Hepatocyte (in vitro differentiated cells): ENCODE data around the gene DTNBP1. TPM values are rescaled to one million over a fixed set of nuclear protein-coding genes. Genes with fewer than 3 reads are reported as not detected.
A peak's percentile ranks its signal among the peaks of the same experiment; 100 is the strongest.

Experiments used
- DNase-seq: peaks from one replicate; pipeline ENCODE4 v3.0.0-alpha.2; 2016; ENCODE audit warnings: low spot score
- H2AFZ ChIP-seq: fragments of 200-600 bp; sonication (generic); 2 replicates; pipeline ENCODE4 v1.6.0; 2016; ENCODE audit warnings: antibody characterized with exemption, mild to moderate bottlenecking
- H3K27ac ChIP-seq: fragments of 200-600 bp; sonication (generic); 2 replicates; pipeline ENCODE4 v1.5.1; 2016; ENCODE audit warnings: mild to moderate bottlenecking
- H3K27me3 ChIP-seq: fragments of 200-600 bp; sonication (generic); 2 replicates; pipeline ENCODE4 v1.6.1; 2016
- H3K36me3 ChIP-seq: fragments of 200-600 bp; sonication (generic); replicated peaks from 2 replicates; pipeline ENCODE4 v1.5.1; 2016; ENCODE audit warnings: low read depth; ENCODE audit not compliant: insufficient read depth
- H3K4me1 ChIP-seq: fragments of 200-600 bp; sonication (generic); 2 replicates; pipeline ENCODE4 v1.5.1; 2016; ENCODE audit warnings: mild to moderate bottlenecking, moderate library complexity; ENCODE audit not compliant: insufficient read depth
- H3K4me2 ChIP-seq: fragments of 200-600 bp; sonication (generic); 2 replicates; pipeline ENCODE4 v1.6.0; 2016
- H3K4me3 ChIP-seq: fragments of 200-600 bp; sonication (generic); 2 replicates; pipeline ENCODE4 v1.5.1; 2016; ENCODE audit warnings: mild to moderate bottlenecking
- H3K79me2 ChIP-seq: fragments of 200-600 bp; sonication (generic); 2 replicates; pipeline ENCODE4 v1.6.0; 2017; ENCODE audit warnings: mild to moderate bottlenecking
- H3K9me2 ChIP-seq: fragments of 200-600 bp; sonication (generic); replicated peaks from 2 replicates; pipeline ENCODE4 v1.6.0; 2017; ENCODE audit warnings: mild to moderate bottlenecking; ENCODE audit not compliant: insufficient read depth
- H3K9me3 ChIP-seq: fragments of 200-600 bp; sonication (generic); 2 replicates; pipeline ENCODE4 v1.5.1; 2016; ENCODE audit warnings: low read depth, mild to moderate bottlenecking
- H4K20me1 ChIP-seq: fragments of 200-600 bp; sonication (generic); 2 replicates; pipeline ENCODE4 v1.6.0; 2016; ENCODE audit warnings: mild to moderate bottlenecking; ENCODE audit not compliant: insufficient read depth, poor library complexity, severe bottlenecking
- EZH2 ChIP-seq: fragments of 200-600 bp; sonication (generic); IDR thresholded peaks from 2 replicates; pipeline ENCODE4 v1.6.1; 2016; ENCODE audit warnings: antibody characterized with exemption, mild to moderate bottlenecking, borderline replicate concordance
- EZH2phosphoT487 ChIP-seq: fragments of 200-600 bp; sonication (generic); IDR thresholded peaks from one replicate; pipeline ENCODE4 v1.6.1; 2018; ENCODE audit warnings: antibody characterized with exemption, mild to moderate bottlenecking, low read depth, moderate library complexity; ENCODE audit not compliant: unreplicated experiment, severe bottlenecking
- WGBS: methylation state at CpG from one replicate; pipeline ENCODE4 v1.1.6; 2016; ENCODE audit warnings: low lambda C conversion rate; ENCODE audit errors: missing lambda C conversion rate; 5-methylcytosine and 5-hydroxymethylcytosine counted together
- polyA plus RNA-seq: library from polyadenylated mRNA; unstranded; fragments of >200 nt; fragmentation: Nextera tagmentation; extraction: Ambion mirVana; gene quantifications from 2 replicates; pipeline ENCODE4 v1.2.1, GENCODE V29; 2016
- total RNA-seq: library from RNA; depleted of rRNA; stranded (reverse); fragments of >200 nt; gene quantifications from 2 replicates; pipeline ENCODE4 v1.2.3, GENCODE V29; 2014
- TF ChIP-seq, protein P1 (sequence below): fragments of 200-600 bp; sonication (generic); IDR thresholded peaks from 2 replicates; pipeline ENCODE4 v1.5.1; 2016; ENCODE audit warnings: antibody characterized with exemption, mild to moderate bottlenecking; ENCODE audit not compliant: poor library complexity

The DTNBP1 gene
- total and polyA plus RNA-seq, 2 experiments from 2014 or later, result 3.4 to 25.6 TPM

DNA sequence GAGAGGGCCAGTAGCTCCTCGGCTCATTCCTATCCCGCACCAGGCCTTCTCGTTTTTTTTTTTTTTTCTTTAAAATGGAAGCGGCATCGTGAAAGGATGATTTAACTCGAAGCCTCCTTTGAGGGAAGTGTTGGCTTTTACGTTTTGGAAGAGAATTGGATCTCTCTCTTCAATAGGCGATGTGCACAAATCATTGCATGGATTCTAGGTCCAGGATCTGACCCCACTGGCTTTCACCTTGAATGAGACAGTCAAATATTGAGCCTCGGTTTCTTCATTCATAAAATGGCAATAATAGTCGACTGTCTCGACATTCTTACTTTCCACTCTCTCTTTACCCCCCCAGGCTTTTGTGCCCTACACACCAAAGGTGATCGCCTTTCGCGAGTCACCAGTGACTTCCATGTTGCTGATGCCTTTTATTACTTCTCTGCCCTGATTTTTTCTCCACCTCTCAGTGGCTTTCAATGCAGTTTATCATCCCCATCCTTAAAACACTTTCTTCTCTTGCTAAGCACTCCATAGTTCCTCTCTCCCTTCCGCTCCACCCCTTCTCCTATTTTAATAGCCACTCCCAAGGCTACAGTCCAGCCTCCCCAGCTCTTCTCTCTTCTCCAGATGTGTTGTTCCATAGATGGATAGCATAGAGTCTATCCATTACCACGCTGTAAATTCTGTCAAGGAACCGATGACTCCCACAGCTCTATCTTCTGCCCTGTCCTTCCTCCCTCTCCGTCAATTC, 473 bp upstream of the DTNBP1 start:
- Histone ChIP-seq H2AFZ (peak overlapping the region; percentile 87), H3K4me2 (peak overlapping the region; percentile 89), H3K27me3 (no peaks in the 10 kb centered on the region), H3K36me3 (no peaks in the 10 kb centered on the region), H3K4me3 (peak overlapping the region; percentile 41), H3K9me2 (no peaks in the 10 kb centered on the region), H3K27ac (no peak overlapping the region), H4K20me1 (no peaks in the 10 kb centered on the region), H3K79me2 (peaks cover 32% of the 10 kb centered on the region), H3K9me3 (no peaks in the 10 kb centered on the region), H3K4me1 (peaks cover 7% of the 10 kb centered on the region)
- WGBS, result 57% methylated on average over 18 of the region's 18 CpGs
- DNase-seq, result no peak
- TF ChIP-seq, protein P1, sequence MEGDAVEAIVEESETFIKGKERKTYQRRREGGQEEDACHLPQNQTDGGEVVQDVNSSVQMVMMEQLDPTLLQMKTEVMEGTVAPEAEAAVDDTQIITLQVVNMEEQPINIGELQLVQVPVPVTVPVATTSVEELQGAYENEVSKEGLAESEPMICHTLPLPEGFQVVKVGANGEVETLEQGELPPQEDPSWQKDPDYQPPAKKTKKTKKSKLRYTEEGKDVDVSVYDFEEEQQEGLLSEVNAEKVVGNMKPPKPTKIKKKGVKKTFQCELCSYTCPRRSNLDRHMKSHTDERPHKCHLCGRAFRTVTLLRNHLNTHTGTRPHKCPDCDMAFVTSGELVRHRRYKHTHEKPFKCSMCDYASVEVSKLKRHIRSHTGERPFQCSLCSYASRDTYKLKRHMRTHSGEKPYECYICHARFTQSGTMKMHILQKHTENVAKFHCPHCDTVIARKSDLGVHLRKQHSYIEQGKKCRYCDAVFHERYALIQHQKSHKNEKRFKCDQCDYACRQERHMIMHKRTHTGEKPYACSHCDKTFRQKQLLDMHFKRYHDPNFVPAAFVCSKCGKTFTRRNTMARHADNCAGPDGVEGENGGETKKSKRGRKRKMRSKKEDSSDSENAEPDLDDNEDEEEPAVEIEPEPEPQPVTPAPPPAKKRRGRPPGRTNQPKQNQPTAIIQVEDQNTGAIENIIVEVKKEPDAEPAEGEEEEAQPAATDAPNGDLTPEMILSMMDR, result no peak
- TF ChIP-seq EZH2phosphoT487 (no peak), EZH2 (no peak)

DNA sequence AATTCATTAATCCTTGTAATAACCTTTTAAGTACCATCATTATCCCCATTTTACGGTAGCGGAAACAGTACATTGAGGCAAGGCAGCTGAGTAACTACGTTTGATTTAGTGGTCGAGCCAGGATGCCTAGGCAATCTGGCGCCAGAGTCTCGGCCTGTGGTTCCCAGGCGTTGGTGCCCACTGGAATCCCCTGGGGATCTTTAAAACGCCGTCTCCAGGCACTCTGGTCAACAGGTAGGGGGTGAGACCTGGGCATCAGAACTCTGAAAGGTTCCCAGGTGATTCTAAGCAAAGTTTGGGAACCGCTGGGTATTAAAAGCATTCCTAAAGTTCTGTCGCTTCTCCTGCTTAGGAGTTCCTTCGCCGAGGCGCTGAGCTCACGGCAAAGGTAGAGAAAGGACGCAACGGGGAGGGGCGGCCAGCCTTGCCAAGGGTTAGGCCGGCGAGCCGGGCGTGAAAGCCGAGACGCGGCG, 939 bp downstream of the DTNBP1 start:
- peak overlapping the region; percentile 41 for H3K4me3 ChIP-seq
- H3K79me2 ChIP-seq, result peaks cover 42% of the 10 kb centered on the region
- no peaks in the 10 kb centered on the region for H3K9me3 ChIP-seq
- TF ChIP-seq, protein P1, result no peak
- TF ChIP-seq EZH2, result no peak
- TF ChIP-seq EZH2phosphoT487, result no peak
- peak overlapping the region; percentile 89 for H3K4me2 ChIP-seq
- WGBS, result 10% methylated on average over 26 of the region's 26 CpGs
- H3K27ac ChIP-seq, result peak overlapping the region; percentile 81
- peak overlapping the region; percentile 87 for H2AFZ ChIP-seq
- no peaks in the 10 kb centered on the region for H3K36me3 ChIP-seq
- H4K20me1 ChIP-seq, result no peaks in the 10 kb centered on the region
- H3K9me2 ChIP-seq, result no peaks in the 10 kb centered on the region
- no peak for DNase-seq
- H3K4me1 ChIP-seq, result peaks cover 7% of the 10 kb centered on the region
- H3K27me3 ChIP-seq, result no peaks in the 10 kb centered on the region

DNA sequence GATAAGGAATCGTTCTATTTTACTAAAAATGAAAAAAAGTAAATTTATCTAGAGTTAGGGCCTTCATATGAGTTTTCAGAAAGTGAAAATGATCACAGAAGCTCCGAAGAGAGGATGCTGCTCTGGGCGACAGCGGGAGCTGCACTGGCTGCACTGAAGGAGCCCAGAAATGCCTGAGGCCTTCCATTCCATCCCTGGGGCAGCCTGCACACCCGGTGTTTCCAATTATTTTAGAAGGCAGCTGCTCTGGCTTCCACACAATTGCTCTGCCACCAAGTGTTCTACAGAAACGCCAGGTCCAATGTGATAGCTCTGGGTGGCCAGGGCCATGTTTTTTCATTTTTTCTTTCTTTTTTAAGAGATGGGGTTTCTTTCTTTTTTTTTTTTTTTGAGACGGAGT, 3.6 kb downstream of the DTNBP1 start:
- H3K4me2 ChIP-seq, result no peak overlapping the region
- H3K4me1 ChIP-seq, result peaks cover 7% of the 10 kb centered on the region
- H3K9me2 ChIP-seq, result no peaks in the 10 kb centered on the region
- H4K20me1 ChIP-seq, result no peaks in the 10 kb centered on the region
- TF ChIP-seq EZH2, result no peak
- TF ChIP-seq, protein P1, result no peak
- TF ChIP-seq EZH2phosphoT487, result no peak
- H2AFZ ChIP-seq, result no peak overlapping the region
- H3K36me3 ChIP-seq, result no peaks in the 10 kb centered on the region
- DNase-seq, result no peak
- H3K27me3 ChIP-seq, result no peaks in the 10 kb centered on the region
- H3K4me3 ChIP-seq, result no peak overlapping the region
- H3K9me3 ChIP-seq, result no peaks in the 10 kb centered on the region
- H3K79me2 ChIP-seq, result peaks cover 54% of the 10 kb centered on the region
- no peak overlapping the region for H3K27ac ChIP-seq
- WGBS, result 73% methylated on average over 7 of the region's 7 CpGs
